Measurements from ENCODE around the gene CRYGB. TPM values are rescaled to one million over a fixed set of nuclear protein-coding genes. Genes with fewer than 3 reads are reported as not detected.
"Not testable (repeated sequence)": the region's sequence is repeated elsewhere in the genome, so short reads cannot be mapped to it uniquely, and the experiment has no call there.

CRYGB gene
- total RNA-seq, 1 experiment from 2014 or later: not detected

DNA sequence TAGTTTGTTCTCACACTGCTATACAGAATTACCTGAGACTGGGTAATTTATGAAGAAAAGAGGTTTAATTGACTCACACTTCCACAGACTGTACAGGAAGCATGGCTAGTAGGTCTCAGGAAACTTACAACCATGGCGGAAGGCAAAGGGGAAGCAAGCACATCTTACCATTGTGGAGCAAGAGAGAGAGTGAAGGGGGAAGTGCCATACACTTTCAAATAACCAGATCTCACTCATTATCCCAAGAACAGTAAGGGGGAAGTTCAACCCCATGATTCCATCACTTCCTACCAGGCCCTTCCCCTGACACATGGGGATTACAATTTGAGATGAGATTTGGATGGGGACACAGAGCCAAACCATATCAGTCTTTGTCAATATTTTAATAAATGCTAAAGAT, 5.0 kb upstream of the CRYGB start:
- DNase-seq (ENCODE audit: low read depth): no peak

DNA sequence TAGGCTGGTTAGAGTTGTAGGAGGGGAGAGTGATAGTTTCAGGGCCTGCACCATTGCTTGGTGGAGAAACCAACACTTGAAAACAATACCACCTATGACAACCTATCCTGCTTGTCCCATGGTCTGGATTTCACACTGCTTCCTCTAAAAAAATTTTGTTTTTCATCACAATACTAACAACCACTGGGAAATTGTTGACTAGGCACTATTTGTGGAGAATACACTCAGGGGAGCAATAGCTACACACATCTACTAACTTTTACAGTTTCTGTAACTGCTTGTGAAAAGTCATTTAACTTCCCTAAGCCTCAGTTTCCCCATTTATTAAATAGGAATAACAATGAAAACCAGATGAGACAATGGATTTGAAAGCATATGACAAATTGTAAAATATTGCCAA, 4.1 kb upstream of the CRYGB start:
- DNase-seq (ENCODE audit: low read depth): no peak

DNA sequence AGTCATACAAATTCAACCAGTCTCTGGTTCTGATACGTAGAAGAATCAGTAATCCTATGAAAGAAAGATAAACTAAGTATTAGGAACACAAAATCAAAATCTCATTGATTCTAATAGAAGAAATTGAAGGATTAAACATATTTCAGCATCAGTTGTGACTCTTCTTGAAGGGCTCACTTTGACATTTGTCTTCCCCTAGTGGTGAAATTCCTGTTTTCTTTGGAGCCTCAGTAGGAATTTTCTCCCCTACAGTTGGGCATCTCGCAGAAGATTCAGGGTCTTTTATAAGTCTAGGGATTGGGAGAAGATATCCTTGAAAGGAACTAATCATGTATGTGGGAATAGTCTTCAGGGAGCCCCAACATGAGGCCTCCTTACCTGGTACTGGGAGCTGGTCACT, 2.8 kb upstream of the CRYGB start:
- no peak for DNase-seq (ENCODE audit: low read depth)

DNA sequence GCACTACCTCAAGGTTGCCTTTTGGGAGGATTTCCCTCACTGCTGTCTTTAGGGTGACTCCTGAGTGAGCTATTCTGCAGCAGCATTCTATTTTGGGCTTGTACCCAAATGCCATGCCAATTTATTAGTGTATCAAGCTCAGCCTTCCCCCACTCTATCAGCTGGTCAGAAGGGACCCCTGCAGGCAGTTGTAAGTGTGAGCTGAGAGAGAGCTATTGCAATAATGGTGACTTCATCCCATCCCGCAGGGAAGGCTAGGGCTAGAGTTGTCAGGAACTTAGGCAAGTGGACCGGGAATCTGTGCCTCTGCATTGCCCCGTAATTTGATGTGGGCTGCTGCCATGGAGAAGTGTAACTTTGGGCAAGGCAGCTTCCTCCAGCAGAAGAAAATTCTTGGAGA, 1.8 kb upstream of the CRYGB start:
- no peak for DNase-seq (ENCODE audit: low read depth)

DNA sequence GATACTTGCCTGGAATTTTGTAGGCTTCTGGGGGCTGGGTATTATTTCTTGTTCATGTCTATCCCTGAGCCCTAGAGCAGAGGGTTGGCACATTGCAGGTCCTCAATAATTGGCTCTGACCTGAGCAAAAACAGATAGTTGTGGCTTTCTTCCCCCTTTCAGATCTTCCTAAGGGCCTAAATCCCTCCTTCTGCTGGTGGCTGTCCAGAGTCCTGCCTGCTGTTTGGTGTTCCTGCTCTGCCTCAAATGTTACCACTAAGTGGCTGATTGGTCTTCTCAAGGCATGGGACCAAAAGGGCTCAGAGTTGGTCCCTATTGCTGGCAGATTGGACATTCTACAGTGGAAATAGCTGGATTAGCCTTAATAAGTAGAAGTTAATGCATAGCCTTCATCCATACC, 1.1 kb upstream of the CRYGB start:
- no peak for DNase-seq (ENCODE audit: low read depth)

DNA sequence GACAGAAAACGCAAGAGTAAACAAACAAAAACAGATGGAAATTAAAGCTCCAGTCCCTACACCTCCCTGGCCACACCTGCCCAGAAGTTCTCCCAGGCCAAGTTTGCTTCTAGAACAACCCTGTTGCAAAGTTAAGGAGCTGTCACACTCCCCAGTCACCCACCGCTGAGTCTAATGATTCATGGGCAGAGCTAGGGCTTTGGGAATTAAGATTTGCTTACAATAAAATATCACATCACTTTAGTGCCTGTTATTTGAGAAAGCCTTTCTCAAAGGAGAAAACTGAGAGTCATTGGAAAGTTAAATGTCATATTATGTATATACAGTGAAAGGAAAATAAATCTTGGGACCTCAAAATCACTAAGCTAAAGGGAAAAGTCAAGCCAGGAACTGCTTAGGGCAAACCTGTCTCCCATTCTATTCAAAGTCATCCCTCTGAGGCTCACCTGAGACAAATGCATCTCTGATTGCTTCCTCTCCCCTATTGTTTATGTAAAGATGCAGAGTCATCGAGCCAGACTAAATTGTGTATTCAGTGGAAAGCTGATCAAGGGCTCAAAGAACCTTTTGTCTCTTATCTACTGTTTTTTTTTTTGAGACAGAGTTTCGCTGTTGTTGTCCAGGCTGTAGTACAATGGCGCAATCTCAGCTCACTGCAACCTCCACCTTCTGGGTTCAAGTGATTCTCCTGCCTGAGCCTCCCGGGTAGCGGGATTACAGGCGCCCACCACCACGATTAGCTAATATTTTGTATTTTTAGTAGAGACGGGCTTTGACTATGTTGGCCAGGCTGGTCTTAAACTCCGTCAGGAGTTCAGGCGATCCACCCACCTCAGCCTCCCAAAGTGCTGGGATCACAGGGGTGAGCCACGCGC, 2.8 kb downstream of the CRYGB start:
- DNase-seq (ENCODE audit: low read depth): no peak

DNA sequence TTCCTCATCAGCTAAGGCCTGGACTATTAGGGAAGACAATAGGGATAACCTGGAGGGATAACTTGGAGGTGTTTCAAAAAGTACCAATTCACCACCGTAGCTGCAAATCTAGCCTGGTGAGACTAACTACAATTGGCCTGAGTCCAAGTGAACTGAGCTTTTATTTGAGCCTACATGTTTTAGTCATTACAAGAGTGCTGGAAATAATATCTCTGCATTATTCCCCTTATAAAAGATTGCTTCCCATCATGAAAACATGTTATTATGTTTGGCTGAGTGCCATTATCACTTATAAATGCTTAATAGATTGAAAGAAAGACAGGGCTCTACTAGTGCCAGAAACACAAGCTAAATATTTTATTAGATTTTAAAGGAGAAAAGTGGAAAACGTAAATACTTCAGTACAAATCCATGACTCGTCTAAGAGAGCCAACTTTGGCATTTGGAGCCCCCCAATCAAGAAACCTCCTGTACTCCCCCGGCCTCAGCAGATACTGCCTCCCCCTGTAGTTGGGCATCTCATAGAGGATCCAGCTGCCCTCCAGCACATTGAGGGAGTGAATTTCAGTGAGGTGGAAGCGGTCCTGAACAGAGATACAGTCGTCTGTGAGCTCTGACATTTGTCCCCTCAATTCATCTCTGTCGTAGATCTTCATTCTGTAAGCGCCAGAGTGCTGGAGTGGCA, 3.6 kb downstream of the CRYGB start:
- DNase-seq (ENCODE audit: low read depth): peak; percentile 3

DNA sequence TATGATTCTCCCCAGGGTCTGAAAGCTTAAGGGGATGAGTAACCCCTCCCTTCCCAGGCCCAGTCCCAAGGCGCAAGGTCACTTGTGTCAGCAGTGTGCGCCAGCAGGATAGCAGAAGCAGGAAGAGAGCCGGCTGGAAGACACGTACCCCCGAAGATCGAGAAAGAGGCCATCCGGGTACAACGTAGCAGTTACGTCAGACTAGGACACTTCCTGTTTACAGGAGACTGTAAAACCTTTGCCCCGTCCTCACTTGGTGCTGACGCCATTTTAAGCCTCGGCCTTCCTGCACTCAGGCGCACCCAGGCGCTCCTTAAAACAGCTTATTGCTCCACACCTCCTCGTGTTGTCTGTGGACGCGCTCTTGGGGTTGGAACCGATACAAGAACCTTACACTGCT, 6.5 kb downstream of the CRYGB start:
- DNase-seq (ENCODE audit: low read depth): no peak

DNA sequence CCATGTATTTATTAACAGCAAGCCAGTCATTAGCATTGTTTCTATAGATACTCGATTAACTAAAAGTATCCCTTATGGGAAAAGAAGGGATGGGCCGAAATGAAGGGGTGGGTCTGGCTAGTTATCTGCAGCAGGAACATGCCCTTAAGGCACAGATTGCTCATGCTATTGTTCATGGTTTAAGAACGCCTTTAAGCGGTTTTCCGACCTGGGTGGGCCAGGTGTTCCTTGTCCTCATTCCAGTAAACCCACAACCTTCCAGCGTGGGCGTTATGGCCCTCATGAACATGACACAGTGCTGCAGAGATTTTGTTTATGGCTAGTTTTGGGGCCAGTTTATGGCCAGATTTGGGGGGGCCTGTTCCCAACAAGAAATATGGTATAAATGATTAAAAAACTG, 7.6 kb downstream of the CRYGB start:
- not testable (repeated sequence) for DNase-seq (ENCODE audit: low read depth)

DNA sequence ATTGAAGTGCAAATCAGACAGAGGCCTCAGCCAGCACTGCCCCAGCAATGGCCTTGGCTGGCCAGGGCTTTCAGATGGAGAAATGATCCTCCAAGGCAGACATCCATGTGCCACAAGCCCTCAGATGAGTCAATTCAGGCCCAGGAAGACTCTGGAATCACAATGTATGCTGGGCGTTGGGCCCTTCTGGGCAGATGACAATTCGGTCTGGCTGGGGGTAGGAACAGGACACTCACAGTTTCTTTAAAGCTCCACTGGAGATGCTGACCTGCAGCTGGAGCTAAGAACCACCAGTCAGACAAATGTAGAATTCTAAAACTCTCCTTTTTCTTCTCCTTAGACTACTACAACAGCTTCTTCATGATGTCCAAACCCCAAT, 9.3 kb downstream of the CRYGB start:
- no peak for DNase-seq (ENCODE audit: low read depth)

DNA sequence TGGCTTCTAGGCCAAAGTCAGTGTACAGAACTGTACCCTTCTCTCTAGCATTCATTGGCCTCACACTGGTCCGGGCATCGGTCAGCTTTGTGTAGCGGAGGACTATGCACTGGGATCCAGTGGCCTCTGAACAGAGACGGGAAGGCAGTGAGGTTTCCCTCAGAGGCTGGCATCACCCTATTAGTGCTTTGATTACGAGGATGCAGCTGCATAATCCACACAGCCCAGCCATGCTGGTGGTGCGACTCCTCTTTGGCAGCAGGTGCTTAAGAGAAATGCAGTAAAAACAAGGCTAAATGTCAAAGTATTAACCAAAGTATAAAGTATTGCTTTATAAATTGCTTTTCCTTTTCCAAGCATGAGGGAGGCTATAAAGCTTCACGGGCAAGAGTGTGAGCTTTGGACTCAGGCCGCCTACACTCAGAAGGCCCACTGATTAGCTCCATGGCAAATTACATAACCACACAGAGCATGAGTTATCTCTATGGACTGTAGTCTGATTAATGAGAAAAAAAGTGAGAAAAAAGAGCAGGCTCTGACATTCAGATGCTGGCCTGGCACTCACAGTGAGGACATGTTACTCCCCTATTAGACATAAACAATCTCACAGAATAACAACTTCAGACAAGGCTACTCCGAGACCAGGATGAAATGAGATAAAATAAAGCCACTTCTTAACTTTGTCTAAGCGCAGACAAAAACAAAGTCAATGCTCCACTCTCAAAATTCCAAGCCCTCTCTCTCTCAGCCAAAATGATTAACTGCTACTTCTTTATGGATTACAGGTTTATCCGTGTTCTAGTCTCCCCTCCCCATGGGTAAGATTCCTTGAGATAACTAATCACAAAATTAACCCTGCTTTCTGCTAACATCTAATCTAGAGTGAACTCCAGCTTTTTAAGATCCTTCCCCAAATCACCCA, 9.9 kb downstream of the CRYGB start:
- no peak for DNase-seq (ENCODE audit: low read depth)

DNA sequence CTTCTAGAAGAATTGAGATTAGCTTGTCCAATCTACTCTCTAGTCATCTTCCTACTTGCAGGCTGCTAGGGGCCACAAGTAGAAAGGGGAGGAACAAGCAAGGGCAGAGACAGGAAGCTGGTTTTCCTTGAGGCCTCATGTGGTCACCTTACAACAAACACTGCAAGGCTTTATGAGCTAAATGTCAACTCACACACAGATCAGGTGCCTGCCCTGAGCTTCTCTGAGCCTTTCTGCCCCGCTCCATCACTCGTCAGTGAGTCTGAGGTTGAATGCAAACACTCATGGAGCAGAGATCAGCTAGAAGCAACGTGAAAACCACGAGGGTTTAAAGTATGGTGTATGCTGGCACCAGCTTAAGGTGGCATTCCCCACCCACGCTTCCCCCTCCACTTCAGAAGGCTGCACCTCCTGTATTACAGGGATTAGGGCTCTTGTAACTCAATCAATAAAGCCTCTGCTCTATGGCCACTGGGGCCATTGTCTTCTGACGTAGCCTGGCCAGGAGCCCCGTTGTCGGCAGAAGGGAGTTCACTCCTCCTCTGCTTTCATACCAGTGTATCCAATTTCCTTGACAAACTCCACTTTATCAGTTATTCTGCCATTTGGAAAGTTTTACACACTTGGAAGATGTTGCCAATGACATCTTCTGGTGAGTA, 10.9 kb downstream of the CRYGB start:
- no peak for DNase-seq (ENCODE audit: low read depth)

DNA sequence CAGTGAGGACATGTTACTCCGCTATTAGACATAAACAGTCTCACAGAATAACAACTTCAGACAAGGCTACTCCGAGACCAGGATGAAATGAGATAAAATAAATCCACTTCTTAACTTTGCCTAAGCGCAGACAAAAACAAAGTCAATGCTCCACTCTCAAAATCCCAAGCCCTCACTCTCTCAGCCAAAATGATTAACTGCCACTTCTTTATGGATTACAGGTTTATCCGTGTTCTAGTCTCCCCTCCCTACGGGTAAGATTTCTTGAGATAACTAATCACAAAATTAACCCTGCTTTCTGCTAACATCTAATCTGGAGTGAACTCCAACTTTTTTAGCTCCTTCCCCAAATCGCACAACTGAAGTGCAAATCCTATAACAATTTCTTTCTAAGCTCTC, 15.2 kb downstream of the CRYGB start:
- DNase-seq (ENCODE audit: low read depth): no peak

DNA sequence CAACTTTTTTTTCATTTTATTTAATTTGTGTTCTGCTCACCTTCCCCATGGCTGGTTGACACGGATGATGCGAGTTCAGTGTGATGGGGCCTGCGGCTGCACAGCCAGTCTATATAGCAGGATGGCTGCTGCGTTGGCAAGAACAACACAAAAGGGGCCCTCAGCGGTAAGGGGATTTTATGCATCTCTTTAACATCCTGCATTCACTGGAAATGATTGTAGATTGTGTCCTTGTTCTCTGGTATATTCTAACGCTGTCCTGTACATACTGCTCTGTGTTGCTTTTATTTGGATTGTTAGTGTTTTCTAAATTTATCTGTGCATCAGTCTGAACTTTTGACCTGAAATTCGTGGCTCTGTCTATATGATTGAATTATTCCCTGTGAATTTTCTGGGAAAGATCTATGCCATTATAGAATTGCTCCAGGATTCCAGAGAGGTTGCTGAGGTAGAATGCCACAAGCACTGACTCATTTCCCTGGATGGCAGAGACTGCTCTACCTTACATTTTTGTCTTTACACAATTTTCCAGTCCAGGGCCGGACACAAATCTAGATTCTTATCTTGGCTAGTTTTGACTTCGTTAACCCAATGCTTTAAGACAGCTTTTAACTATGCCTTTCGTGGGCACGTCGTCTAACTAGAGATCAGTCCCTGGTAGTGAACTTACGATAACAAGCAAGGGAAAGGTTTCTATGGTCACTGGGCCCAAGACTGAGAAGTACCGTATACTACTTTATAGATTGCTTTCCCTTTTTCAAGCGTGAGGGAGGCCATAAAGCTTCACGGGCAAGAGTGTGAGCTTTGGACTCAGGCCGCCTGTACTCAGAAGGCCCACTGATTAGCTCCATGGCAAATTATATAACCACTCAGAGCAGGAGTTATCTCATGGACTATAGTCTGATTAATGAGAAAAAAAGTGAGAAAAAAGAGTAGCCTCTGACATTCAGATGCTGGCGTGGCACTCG, 15.9 kb downstream of the CRYGB start, which contains the start of gene CRYGC:
CRYGC (minus strand) TSS at position 85 of the 968 bp plus-strand sequence; CDS start at position 49, 36 bp downstream.
- DNase-seq (ENCODE audit: low read depth): no peak

DNA sequence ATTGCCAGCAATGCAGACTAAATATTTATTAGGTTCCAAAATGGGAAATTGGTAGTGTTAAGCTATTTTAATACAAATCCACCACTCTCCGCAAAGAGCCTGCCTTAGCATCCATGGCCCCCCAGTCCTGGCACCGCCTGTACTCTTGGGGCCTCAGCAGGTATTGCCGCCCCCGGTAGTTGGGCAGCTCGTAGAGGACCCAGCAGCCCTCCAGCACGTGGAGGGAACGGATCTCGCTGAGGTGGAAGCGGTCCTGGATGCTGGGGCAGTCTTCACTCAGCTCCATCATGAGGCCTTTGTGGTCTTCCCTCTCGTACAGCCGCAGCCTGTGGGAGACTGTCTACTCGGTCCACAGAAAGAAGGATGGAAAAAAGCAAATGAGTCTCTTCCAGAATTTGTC, 17.8 kb downstream of the CRYGB start:
- DNase-seq (ENCODE audit: low read depth): no peak

DNA sequence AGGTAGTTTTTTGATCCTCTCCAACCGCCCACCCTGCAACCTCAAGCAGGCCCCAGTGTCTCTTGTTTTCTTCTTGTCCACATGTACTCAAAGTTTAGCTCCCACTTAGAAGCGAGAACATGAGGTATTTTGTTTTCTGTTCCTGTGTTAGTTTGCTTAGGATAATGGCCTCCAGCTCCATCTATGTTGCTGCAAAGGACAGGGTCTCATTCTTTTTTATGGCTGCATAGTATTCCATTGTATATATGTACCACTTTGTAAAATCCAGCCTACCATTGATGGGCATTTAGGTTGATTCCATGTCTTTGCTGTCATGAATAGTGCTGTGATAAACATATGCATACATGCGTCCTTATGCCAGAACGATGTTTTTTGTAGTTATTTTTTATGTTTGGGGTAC, 18.9 kb downstream of the CRYGB start:
- no peak for DNase-seq (ENCODE audit: low read depth)

DNA sequence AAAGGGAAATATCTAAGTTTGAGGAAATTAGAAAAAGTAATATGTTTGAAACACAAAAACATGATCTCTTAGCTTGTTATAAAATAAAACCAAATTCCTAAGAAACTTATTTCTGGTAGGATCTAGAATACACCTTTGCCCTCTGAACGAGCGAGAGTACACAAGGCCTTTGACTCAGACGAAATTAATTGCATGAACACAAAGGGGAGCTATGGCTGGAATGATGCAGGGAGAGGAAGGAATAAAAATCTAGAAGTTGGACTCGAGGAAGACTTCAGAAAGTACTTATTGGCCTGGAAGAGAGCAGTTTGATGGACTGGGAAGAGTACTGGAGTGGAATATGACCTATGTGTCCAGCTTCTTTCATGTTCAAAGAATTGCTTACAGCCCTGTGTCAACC, 20.7 kb downstream of the CRYGB start:
- DNase-seq (ENCODE audit: low read depth): no peak

DNA sequence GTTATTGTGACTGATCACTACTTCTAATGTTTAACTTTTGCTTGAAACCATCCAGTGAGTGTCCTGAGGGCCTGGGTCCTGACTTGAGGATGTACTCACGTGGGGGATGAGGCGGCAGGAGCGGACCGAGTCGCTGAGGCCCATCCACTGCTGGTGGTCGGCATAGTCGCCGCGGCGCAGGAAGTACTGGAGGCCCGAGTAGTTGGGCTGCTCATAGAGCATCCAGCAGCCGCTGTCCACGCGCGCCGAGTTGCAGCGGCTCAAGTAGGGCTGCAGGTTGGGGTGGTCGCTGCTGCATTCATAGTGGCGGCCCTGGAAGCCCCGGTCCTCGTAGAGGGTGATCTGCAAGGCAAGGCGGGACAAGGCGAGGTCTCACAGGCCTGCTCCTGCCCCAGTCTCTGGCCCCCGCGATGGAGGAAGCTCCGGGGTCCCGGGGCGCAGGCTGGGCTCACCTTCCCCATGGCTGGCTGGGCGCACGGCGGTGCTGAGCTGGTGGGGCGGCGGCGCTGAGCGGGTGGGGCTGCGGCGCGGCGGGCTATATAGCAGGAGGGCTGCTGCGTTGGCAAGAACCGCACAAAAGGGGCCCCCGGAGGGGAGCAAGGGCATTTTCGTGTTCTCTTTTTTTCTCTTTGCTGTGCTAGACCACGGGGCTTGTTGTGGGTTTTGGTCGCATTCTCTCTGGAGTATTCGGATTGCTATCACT, 21.8 kb downstream of the CRYGB start, which contains the start of gene CRYGD:
CRYGD (minus strand) TSS at position 512 of the 703 bp plus-strand sequence; CDS start at position 461, 51 bp downstream.
- not testable (repeated sequence) for DNase-seq (ENCODE audit: low read depth)

DNA sequence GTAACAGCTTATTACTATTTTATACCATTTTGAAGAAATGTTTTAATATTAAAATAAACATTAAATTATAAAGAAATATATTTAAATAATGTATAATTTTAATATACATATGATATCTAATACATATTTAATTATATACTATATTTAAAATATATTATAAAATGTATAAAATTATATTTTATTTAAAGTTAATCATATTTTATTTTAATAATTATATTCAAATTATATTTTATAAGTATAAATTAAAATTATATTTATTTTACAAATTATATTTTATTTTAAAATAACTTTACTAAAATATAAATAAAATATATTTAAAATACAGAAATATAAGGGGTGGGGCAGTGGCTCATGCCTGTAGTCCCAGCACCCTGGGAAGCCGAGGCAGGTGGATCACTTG, 23.7 kb downstream of the CRYGB start:
- no peak for DNase-seq (ENCODE audit: low read depth)
